Ishikawa (cell line): ENCODE measurements around the gene SBK3.

ENCODE experiments used
- CEBPB ChIP-seq: IDR thresholded peaks from 2 replicates; pipeline ENCODE4 v1.6.1; 2012
- CREB1 ChIP-seq: IDR thresholded peaks from 2 replicates; pipeline ENCODE4 v1.6.1; 2012; ENCODE audit warnings: low read depth
- EGR1 ChIP-seq: IDR thresholded peaks from 2 replicates; pipeline ENCODE4 v1.6.1; 2012
- EP300 ChIP-seq: IDR thresholded peaks from 2 replicates; pipeline ENCODE4 v1.6.1; 2012; ENCODE audit warnings: borderline replicate concordance
- FOXM1 ChIP-seq: IDR thresholded peaks from 2 replicates; pipeline ENCODE4 v1.6.1; 2012; ENCODE audit warnings: low read depth, borderline replicate concordance
- MAX ChIP-seq: IDR thresholded peaks from 2 replicates; pipeline ENCODE4 v1.6.1; 2012
- NFIC ChIP-seq: IDR thresholded peaks from 2 replicates; pipeline ENCODE4 v1.6.1; 2012
- RAD21 ChIP-seq: IDR thresholded peaks from 2 replicates; pipeline ENCODE4 v1.6.1; 2012; ENCODE audit warnings: low read depth
- REST ChIP-seq: IDR thresholded peaks from 2 replicates; pipeline ENCODE4 v1.6.1; 2012; ENCODE audit warnings: low read depth, mild to moderate bottlenecking
- TAF1 ChIP-seq: IDR thresholded peaks from 2 replicates; pipeline ENCODE4 v1.6.1; 2012; ENCODE audit warnings: low read depth, mild to moderate bottlenecking
- TCF12 ChIP-seq: IDR thresholded peaks from 2 replicates; pipeline ENCODE4 v1.6.1; 2012; ENCODE audit warnings: low read depth
- YY1 ChIP-seq: IDR thresholded peaks from 2 replicates; pipeline ENCODE4 v1.6.1; 2012; ENCODE audit warnings: low read depth
- ZBTB7A ChIP-seq: IDR thresholded peaks from 2 replicates; pipeline ENCODE4 v1.6.1; 2012; ENCODE audit warnings: low read depth
- TF ChIP-seq, protein P1 (sequence below): IDR thresholded peaks from 2 replicates; pipeline ENCODE4 v1.6.1; 2012

GRCh38 chr19:55563261-55563690 is 17.9 kb upstream of the SBK3 start:
- TF ChIP-seq YY1 (no peak), REST (no peak), CREB1 (no peak), EP300 (no peak), RAD21 (no peak), EGR1 (no peak), FOXM1 (no peak), TAF1 (no peak), ZBTB7A (no peak), MAX (no peak), NFIC (no peak), CEBPB (no peak), TCF12 (no peak)
- TF ChIP-seq, protein P1, sequence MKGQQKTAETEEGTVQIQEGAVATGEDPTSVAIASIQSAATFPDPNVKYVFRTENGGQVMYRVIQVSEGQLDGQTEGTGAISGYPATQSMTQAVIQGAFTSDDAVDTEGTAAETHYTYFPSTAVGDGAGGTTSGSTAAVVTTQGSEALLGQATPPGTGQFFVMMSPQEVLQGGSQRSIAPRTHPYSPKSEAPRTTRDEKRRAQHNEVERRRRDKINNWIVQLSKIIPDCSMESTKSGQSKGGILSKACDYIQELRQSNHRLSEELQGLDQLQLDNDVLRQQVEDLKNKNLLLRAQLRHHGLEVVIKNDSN, result no peak
